ENCODE results near the gene MYL6.
A peak's percentile ranks its signal among the peaks of the same experiment; 100 is the strongest.

DNA sequence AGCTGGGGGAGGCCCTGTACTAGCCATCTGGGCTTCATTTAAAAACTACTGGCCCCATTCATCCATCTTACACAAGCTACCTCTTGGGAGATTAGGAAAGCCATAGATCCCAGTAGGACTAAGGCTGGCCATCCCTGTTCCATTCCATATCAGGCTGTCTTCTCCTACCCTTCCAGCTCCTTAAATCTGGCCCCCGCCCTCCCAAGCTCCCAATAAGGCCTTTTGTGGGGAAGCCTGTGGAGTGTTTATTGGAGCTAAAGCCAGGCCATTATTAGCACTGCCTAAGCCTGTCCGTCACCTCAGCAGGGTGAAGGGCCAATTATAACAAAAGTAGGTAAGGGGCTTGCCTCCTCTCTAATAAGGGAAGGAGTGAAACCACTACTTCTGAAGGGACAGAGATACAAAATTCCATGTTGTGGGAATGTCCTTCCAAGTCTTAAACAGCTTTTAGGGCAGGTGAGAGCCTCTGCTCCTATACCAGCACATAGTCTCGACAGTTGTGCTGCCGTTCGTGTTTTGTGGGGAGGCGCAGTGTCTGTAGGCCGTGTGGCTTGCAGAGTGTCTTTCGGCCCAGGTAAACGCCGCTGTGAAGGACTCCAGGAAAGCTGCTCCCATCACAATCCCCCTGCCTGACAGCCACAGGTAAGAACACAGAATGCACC is 3.7 kb downstream of the MYL6 start:
- TF ChIP-seq ZNF184 (CRISPR knock-in tag; IDR thresholded peaks at IDR 0.05) (no peak), POLR2AphosphoS2 (IDR thresholded peaks at IDR 0.05; ENCODE audit: low read length) (peak; percentile 43), ZFX (CRISPR knock-in tag; IDR thresholded peaks at IDR 0.05) (no peak), MTF1 (CRISPR knock-in tag; IDR thresholded peaks at IDR 0.05; ENCODE audit: borderline replicate concordance) (no peak), POLR2A (conservative IDR thresholded peaks at IDR 0.05) (no peak), RAD21 (CRISPR knock-in tag; conservative IDR thresholded peaks at IDR 0.05 in 1 of 2, IDR thresholded peaks at IDR 0.05 in 1 of 2) (no peak), U2AF1 (optimal IDR thresholded peaks at IDR 0.05; ENCODE audit: low read depth, low read length) (no peak), SIRT6 (IDR thresholded peaks at IDR 0.05; ENCODE audit: low read depth, low read length) (no peak), MXI1 (IDR thresholded peaks at IDR 0.05; ENCODE audit: low read depth, low read length) (no peak), ZNF140 (CRISPR knock-in tag; IDR thresholded peaks at IDR 0.05) (no peak), SMARCA4 (IDR thresholded peaks at IDR 0.05) (no peak), RFX5 (IDR thresholded peaks at IDR 0.05; ENCODE audit: low read depth, low read length) (no peak)
- TF ChIP-seq, protein P1, sequence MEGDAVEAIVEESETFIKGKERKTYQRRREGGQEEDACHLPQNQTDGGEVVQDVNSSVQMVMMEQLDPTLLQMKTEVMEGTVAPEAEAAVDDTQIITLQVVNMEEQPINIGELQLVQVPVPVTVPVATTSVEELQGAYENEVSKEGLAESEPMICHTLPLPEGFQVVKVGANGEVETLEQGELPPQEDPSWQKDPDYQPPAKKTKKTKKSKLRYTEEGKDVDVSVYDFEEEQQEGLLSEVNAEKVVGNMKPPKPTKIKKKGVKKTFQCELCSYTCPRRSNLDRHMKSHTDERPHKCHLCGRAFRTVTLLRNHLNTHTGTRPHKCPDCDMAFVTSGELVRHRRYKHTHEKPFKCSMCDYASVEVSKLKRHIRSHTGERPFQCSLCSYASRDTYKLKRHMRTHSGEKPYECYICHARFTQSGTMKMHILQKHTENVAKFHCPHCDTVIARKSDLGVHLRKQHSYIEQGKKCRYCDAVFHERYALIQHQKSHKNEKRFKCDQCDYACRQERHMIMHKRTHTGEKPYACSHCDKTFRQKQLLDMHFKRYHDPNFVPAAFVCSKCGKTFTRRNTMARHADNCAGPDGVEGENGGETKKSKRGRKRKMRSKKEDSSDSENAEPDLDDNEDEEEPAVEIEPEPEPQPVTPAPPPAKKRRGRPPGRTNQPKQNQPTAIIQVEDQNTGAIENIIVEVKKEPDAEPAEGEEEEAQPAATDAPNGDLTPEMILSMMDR (IDR thresholded peaks at IDR 0.05 in 2 of 3, conservative IDR thresholded peaks at IDR 0.05 in 1 of 3; ENCODE audit: insufficient read depth in 2 of 3, low read depth in 1 of 3, low read length in 3 of 3) = no peak

All from K562 (cell line).